Limb (tissue), 2 donors: ENCODE results near the gene PELO.
"Not testable (repeated sequence)": the region's sequence is repeated elsewhere in the genome, so short reads cannot be mapped to it uniquely, and the experiment has no call there.

ENCODE experiments used
- DNase-seq, 2 donors: peaks; one replicate each; pipeline ENCODE4 v3.0.0-alpha.2; 2016; ENCODE audit errors: extremely low spot score in 2 of 2

Gene PELO

GRCh38 chr5:52800394-52801213, 12.9 kb downstream of the PELO start:
- DNase-seq = peak; percentile 32 to 69

- no peak for DNase-seq
Observed at GRCh38 chr5:52801329-52801728, 13.6 kb downstream of the PELO start.

DNA sequence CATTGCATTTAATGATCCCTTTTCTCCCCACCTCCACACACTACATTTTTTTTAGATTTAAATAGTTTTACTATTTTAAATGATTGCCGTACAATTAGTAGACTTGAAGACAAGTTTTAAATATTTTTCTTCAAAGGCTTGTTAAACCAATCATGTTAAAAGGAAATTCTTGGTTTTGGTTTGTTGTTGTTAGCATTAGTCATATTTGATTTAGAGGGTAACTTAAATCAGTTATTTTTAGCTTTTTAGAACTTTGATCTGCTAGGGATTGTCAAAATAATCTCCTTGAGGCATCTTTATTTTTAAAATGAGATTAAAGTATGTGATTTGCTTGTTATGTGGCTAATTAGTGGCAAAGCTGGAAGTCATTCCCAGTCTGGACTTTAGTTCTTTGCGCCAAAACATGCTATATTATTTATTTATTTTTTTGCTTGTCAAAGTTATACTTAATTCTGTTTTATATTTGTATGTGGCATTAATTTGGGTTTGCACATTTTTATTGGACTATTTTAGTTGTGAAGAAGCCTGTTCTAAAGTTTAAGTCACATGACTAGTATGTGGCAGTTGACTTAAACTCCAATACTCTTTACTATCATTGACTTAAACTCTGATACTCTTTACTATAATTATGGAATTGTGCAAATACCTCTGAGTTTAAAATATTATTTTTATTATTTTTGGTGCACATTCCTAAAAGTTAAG, 14.7 kb downstream of the PELO start:
- DNase-seq = no peak

- DNase-seq = no peak
Observed at GRCh38 chr5:52802974-52803336, 15.2 kb downstream of the PELO start.

DNA sequence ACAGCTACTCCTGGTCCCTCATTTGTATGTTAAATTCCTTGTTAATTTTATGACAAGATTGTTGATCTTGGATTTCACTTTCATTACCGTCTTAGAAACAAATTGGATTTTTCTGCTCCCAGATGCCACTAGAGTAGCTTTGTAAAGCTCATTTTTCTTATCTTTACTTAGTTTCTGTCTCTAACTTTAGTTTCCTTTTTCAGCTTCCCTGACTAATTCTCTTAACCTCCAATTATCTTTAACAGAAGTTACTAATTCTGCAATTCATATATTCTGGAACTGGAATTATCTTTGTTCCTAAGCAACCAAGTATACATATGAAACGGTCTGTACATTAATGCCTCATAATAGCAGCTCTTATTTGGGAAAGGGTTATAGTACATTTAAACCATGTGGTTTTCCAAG, 16.7 kb downstream of the PELO start:
- no peak for DNase-seq

DNA sequence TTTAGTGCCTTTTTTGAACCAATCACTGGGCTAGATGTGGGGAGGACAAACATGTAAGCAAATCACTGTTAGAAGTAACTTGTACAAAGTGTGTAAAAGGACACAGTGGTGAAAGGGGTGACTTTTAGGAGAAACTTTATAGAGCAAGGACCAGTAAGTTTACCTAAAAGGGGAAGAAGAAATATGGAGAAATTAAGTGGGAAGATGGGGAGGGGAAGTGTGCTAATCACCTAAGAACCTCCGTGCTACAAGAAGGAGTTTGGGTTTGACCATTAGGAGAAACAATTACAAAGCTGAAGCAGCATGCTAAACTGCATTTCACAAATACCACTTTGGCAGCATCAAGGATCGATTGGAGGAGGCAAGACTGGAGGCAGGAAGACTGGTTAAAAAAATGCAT, 17.3 kb downstream of the PELO start:
- DNase-seq = no peak

DNA sequence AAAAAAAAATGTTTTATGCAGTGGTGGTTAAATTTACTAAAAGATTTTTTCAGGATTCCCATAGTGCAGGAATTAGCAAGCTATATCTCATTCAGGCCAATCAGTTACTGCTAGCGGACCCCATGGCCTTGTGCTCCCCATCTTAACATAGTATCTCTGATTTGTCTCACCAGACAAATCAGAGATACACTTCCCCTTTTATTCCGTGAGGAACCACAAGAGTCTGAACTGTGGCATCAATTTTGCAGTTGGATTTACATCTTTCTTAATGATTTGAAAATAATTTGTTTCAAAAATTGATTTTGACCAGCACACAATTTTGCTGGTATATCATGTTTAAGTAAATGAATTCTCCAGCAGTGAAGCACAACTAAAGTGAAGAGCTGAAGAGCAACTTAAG, 17.9 kb downstream of the PELO start:
- DNase-seq = no peak

- no peak for DNase-seq
Observed at GRCh38 chr5:52807037-52807436, 19.3 kb downstream of the PELO start.

DNA sequence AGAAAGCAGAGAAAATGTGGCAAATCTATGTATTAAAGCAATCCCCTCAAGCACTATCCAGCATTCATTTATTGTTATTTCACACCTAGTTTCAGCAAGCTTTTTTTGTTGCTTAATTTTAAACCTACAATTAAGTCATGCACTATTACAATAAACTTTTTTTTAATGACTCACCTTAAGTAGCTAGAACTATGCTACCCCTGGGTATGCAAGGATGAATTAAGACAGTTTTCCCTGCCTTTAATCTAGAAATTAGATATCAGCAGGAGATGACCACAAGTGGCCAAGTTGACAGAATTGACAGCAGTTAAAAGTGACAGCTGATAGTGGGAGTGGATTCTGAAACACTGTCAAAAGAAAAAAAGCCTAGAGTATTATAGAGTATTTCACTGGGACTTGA, 20.0 kb downstream of the PELO start:
- no peak for DNase-seq

DNA sequence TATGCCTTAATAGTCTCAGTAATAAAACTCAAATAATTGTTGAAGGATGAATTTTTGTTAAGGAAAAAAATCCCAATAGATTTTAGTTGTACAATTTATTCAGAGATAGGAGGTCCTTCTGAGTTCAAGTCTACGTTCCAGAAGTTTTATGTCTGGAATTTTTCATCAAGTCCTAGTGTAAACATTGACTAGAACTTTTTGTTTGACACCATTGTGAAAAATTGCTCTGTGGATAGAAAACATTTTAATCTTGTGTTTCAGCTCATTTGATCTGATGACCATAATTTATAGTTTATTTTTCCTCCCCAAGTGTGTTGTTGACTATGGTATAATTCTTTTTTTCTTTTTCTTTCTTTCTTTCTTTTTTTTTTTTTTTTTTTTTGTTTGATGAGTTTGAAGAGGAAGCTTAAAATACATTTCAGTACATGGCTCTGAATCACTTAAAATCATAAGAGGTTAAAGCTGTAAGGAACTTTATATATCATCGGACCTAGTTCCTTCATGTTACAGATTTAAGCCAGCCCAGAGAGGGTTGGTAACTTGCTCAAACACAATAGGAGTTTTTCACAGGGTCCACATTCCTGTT, 20.7 kb downstream of the PELO start:
- DNase-seq = no peak

- no peak for DNase-seq
Observed at GRCh38 chr5:52809884-52810283, 22.2 kb downstream of the PELO start.

- no peak for DNase-seq
Observed at GRCh38 chr5:52810426-52810825, 22.7 kb downstream of the PELO start.

DNA sequence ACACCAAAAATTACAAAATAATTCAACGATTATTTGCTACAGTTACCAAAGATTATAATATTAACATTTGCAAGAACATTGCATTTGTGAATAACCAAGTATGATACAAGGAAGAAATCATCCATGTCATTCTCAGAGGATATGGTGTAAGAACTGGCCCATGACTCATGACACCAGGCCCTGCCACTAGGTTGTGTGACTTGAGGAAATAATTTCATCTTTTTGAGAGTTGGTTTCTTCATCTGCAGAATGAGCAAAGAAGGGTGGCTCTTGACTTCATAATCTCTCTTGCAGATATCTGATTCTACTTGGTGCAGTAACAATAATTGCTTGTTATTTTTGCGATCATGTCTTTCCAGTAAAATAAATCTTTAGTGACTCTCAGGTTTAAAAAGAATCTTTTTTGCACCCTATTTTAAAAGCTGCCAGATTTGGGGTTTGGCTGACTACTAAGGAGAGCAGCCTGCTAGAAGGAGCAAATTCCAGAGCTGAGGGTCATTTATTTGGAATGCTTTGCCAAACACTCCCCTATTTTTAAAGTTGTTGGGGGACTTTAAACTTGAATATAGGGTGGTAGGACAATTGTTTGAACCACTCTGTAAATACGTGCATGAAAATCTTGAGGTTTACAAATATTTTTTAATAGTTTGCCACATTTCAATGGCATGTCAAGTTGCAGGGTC, 23.5 kb downstream of the PELO start:
- no peak for DNase-seq

DNA sequence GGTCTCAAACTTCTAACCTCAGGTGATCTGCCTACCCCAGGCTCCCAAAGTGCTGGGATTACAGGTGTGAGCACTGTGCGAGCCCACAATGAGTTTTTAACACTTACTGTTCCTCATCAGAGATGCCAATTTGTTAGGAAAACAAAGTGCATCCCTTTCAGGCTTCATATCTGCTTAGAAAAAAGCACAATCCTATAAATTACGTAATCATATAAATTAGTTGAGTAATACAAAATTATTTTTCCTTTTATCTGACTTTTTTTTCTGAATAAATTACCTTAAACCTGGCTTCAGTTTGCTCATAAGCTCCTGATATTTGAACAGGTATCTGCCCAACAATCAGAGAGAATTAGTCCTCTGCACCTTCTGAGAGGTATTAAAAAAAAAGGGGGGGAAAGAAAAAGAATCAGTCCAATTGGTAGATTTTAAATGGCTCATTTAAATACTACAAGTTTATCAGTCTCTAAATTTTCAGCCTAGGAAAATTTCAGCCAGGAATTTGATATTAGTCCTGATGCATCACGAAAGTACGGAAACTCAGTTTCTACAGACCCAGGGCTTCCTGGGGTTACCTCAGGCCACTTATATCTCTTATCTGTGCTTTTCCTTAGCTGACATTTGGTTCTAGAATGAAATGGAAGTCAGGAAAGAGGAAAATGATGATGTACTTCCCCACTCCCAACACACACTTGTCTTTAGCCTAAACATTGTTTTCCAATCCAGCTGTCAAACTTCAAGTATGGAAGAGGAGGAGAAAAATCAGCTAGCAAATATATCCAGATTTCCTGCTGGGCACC, 26.8 kb downstream of the PELO start:
- DNase-seq = no peak

DNA sequence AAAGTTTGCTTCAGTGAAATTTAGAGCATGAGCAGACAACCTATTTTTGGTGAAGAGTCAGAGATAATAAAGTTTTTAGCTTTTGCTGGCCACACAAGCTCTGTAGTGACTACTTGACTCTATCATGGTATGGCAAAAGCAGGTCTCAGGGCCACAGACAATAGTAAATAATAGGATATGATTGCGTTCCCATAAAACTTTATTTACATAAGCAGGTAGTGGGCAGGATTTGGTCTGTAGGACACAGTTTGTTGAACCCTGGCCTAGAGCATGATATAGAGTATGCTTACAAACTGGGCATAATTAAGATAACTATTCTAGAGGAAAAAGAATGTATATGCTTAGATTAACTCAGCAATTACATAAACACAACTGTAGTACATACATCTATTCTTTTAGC, 30.1 kb downstream of the PELO start:
- no peak for DNase-seq

- no peak for DNase-seq
Observed at GRCh38 chr5:52818360-52818759, 30.6 kb downstream of the PELO start.

GRCh38 chr5:52818807-52819206, 31.1 kb downstream of the PELO start:
- DNase-seq = not testable (repeated sequence)

DNA sequence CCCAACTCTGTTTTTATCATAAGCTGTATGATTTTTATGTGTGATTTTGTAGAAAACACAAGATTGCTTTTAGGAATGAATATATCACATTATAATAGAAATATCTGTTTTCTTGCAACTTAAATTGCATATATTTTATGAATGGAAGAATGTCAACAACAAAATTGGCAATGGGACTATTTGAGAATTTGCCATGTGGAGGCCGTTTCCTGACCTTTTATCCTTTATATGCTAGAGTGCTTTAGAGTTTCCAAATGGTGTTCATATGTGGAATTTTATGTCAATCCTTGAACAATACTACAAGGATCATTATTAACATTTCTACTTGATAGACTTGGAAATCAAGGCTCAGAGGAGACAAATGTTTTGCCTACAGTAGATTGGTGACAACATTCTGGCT, 34.2 kb downstream of the PELO start:
- DNase-seq = no peak

DNA sequence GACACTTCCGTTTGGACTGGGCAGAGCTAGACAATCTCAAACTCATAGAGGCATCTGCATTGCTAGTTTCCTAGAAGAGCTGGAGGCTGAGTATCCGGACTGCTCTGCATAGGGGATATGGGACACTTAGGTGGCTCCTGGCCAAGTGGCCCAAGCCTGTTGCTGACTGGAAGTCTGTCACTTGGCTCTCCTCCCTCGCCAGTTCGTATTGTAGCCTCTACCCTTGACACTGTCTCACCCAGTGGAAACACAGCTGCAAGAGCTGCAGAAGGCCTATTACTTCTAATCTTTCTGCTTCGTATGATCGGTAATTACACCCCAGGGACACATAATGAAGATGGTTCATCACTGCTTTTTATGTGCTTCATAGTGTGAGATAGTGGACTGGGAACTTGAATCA, 34.7 kb downstream of the PELO start:
- DNase-seq = no peak

DNA sequence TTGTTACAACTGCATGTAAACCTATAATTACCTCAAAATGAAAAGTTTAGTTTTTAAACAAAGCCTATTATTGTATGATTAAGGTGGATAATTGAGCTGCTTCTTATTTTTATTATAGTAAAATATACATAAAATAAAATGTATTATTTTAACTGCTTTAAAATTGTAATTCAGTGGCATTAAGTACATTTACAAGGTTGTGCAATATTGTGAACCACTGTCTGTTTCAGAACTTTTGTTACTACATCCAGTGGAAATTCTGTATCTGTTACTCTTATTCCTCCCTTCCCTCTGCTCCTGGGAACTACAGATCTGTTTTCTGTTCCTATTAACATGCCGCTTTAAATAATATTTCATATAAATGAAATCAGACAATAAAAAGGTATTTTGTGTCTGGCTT, 37.1 kb downstream of the PELO start:
- DNase-seq = no peak

- no peak for DNase-seq
Observed at GRCh38 chr5:52825826-52826225, 38.1 kb downstream of the PELO start.
